GM18499 (cell line): ENCODE measurements around the gene EIF4B.

Experiments used
- ATAC-seq: cut with Tn5 transposase; IDR thresholded peaks from one replicate; pipeline ENCODE4 v1.9.1; 2021; ENCODE audit warnings: moderate number of reproducible peaks; ENCODE audit not compliant: insufficient read depth, unreplicated experiment

The EIF4B gene

DNA sequence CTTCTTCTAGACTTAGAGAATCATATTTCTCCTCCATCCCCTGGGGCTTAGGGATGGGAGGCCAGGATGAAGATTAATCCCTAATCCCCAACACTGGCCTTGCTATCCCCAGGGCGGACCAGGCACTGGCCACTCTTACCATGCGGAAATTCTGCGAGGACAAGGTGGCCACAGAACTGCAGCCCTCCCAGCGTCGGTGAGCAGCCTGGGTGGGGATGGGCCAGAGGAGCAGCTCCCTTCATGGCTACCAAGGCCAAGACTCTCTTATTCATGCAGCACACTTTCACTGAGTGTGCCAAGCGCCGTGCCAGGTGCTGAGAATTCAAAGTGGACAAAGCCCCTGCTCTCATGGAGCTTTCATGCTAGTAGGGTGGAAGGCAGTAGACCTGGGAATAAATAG is 50.6 kb downstream of the EIF4B start:
- no peak for ATAC-seq

DNA sequence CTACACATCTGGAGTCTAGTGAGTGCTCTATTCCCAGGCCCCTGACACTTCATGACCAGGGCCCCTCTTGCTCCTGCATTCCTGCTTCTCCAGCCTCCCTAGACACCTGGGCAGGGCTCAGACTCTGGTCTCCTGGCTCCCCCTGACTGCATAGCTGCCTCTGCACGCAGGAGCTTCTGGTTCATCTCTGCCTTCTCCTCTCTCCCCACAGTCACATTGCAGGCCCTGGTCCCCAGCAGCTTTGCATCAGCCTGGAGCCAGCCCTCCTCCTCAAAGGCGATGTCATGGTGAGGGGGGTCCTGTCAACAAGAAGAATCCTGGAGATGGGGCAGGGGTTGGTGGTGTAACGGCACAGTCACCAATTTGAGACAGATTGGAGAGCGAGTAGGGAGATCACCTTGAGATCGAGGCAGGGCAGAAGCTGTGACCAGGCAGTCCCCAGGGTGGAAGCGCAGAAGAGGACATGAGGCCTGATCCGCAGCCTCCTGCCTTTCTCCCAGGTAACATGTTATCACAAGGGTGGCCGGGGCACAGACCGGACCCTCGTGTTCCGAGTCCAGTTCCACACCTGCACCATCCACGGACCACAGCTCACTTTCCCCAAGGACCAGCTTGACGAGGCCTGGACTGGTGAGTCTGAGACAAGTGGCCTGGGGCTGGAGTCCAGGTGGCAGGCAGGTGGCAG is 51.7 kb downstream of the EIF4B start:
- no peak for ATAC-seq

DNA sequence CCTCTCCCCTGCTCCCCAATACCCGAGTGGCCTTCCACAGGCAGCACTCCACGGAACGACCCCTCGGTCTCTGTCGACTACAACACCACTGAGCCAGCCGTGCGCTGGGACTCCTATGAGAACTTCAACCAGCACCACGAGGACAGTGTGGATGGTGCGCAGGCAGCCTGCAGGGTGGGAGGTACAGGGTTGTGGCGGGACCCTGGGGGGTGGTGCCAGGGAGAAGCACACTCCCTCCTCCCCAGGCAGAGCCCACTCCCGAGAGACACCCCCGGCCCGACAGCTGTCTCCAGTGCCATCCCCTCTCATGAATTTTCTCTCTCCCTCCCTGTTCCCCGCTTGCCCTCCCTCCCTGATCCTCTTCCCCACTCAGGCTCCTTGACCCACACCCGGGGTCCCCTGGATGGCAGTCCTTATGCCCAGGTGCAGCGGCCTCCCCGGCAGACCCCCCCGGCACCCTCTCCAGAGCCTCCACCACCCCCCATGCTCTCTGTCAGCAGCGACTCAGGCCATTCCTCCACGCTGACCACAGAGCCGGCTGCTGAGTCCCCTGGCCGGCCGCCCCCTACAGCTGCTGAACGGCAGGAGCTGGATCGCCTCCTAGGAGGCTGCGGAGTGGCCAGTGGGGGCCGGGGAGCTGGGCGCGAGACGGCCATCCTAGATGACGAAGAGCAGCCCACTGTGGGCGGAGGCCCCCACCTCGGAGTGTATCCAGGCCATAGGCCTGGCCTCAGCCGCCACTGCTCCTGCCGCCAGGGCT is 52.6 kb downstream of the EIF4B start:
- no peak for ATAC-seq

DNA sequence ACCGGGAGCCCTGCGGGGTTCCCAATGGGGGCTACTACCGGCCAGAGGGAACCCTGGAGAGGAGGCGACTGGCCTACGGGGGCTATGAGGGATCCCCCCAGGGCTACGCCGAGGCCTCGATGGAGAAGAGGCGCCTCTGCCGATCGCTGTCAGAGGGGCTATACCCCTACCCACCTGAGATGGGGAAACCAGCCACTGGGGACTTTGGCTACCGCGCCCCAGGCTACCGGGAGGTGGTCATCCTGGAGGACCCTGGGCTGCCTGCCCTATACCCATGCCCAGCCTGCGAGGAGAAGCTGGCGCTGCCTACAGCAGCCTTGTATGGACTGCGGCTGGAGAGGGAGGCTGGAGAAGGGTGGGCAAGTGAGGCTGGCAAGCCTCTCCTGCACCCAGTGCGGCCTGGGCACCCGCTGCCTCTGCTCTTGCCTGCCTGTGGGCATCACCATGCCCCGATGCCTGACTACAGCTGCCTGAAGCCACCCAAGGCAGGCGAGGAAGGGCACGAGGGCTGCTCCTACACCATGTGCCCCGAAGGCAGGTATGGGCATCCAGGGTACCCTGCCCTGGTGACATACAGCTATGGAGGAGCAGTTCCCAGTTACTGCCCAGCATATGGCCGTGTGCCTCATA is 53.3 kb downstream of the EIF4B start:
- ATAC-seq = no peak

DNA sequence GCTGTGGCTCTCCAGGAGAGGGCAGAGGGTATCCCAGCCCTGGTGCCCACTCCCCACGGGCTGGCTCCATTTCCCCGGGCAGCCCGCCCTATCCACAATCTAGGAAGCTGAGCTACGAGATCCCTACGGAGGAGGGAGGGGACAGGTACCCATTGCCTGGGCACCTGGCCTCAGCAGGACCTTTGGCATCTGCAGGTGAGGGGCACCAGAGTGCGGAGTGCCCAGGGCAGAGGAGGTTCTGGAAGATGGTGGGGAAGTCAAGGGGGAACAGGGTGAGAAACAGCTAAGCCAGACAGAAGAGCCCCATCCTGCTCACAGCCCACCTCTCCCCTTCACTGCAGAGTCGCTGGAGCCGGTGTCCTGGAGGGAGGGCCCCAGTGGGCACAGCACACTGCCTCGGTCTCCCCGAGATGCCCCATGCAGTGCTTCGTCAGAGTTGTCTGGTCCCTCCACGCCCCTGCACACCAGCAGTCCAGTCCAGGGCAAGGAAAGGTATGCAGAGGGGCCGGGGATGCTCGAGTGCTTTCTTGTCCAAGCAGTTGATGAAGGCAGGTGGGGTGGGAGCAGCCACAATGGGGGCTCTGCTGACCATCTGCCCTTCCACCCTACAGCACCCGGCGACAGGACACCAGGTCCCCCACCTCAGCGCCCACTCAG is 53.9 kb downstream of the EIF4B start:
- no peak for ATAC-seq

DNA sequence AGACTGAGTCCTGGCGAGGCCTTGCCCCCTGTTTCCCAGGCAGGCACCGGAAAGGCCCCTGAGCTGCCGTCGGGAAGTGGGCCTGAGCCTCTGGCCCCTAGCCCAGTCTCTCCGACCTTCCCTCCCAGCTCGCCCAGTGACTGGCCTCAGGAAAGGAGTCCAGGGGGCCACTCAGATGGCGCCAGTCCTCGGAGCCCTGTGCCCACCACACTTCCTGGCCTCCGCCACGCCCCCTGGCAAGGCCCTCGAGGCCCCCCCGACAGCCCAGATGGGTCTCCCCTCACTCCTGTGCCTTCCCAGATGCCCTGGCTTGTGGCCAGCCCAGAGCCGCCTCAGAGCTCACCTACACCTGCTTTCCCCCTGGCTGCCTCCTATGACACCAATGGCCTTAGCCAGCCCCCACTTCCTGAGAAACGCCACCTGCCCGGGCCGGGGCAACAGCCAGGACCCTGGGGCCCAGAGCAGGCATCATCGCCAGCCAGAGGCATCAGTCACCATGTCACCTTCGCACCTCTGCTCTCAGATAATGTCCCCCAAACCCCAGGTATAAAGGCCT is 54.5 kb downstream of the EIF4B start:
- ATAC-seq = no peak

DNA sequence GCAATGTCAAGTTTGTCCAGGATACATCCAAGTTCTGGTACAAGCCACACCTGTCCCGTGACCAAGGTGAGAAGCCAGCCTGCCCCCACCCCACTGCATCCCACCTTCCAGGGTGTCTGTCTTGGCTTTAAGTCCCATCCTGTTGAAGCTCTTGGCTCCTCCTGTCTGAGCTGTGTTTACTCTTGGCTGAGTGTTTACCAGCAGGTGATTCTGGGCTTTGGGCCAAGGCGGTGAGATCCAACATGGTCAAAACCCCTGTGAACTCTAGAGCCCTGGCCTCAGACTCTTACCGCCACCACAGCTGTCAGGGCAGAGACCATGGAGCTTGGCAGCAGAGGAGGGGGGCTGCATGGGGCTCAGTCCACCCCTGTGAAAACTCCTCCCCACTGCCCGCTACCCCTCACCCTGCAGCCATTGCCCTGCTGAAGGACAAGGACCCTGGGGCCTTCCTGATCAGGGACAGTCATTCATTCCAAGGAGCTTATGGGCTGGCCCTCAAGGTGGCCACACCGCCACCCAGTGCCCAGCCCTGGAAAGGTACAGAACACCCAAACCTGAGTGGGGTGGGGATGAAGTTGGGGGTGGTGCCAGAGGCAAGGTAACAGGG is 55.3 kb downstream of the EIF4B start:
- ATAC-seq = no peak

DNA sequence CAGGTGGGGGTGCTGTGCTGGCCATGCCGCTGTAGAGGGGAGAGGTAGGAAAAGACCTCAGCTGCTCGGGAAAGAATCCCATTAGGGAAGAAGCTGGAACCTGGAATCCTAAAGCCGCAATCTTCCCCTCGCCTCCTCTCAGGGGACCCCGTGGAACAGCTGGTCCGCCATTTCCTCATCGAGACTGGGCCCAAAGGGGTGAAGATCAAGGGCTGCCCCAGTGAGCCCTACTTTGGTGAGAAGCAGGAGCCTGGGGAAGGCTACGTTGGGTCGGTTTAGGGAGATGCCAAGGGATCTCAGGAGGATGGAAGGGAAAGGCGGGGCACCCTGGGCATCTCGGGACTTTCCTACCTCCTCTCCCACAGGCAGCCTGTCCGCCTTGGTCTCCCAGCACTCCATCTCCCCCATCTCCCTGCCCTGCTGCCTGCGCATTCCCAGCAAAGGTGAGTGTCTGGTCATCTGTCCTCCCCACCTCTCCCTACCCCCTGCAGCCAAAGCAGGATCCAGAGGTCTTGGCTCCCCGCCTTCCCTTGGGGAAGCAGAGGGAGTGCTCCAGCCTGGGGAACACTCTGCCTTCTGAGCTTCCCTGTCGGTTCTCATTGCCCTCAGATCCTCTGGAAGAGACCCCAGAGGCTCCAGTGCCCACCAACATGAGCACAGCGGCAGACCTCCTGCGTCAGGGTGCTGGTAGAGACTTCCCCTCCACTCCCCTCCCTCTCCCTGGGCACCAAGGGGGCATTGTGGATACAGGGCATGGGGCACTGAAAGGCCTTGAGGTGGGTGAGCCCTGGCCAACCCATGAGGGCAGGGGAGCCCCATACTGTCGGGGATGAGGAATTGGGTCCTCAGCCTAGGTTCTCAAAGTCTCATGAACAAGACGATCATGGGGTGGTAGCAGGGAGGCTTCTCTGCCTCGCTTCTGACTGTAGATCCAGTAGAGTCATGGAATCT is 56.0 kb downstream of the EIF4B start:
- ATAC-seq = no peak

DNA sequence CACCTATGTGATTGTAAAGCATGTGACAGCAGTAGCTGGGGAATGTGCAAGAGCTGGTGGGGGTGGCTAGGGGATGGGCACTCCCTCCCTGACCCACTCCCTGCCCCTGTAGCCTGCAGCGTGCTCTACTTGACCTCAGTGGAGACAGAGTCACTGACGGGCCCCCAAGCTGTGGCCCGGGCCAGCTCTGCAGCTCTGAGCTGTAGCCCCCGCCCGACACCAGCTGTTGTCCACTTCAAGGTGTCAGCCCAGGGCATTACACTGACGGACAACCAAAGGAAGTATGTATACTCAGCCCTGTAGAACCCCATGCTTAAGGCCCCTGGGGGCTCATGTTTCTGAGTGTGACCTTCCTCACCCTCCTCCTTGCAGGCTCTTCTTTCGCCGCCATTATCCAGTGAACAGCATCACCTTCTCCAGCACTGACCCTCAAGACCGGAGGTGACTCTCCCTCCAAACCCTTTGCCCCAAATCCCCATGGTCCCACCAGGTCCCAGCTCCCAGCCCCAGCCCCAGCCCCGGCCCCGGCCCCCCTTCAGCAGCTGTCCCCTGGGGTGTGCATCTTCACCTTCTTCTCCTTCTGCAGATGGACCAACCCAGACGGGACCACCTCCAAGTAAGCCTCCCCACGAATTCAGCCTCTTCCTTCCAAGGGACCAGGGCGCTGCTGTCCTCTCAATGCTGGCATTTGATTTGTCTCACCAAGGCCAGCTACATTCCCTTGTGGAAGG is 56.9 kb downstream of the EIF4B start:
- ATAC-seq = no peak

DNA sequence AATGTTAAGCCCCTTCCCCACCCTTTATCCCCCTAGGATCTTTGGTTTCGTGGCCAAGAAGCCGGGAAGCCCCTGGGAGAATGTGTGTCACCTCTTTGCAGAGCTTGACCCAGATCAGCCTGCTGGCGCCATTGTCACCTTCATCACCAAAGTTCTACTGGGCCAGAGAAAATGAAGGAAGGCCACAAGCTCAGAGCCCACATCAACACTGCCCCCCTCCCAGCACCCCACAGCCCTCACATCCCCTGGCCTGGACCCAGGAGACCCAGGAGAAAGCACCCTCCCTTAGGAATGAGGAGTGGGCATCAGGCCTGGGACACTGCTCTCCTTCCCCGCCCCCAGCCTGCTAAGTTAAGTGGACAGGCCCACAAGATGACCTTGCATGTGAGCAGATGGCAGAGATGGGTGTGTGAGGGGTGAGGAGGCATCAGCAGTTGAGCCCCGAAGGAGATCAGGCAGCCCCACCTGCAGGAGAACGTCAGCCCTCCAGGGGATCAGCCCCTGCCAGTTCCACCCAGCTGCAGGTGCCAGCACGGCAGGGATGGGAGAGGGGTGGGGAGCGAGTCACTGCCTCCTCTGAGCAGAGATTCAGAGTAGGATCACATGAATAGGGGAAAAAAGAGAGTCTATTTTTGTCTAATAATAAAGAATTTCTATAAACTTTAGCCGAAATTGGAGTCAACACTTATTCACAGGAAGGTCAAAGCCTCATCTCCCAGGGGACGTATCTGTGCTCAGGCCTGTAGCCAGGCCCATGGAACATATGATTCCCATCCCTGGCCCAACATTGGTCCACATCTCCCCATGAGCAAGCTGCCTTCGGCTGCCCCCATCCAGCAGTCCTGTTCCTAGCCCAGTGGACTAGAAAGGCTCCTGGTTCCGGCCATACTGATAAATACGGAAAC is 57.7 kb downstream of the EIF4B start:
- ATAC-seq = no peak

DNA sequence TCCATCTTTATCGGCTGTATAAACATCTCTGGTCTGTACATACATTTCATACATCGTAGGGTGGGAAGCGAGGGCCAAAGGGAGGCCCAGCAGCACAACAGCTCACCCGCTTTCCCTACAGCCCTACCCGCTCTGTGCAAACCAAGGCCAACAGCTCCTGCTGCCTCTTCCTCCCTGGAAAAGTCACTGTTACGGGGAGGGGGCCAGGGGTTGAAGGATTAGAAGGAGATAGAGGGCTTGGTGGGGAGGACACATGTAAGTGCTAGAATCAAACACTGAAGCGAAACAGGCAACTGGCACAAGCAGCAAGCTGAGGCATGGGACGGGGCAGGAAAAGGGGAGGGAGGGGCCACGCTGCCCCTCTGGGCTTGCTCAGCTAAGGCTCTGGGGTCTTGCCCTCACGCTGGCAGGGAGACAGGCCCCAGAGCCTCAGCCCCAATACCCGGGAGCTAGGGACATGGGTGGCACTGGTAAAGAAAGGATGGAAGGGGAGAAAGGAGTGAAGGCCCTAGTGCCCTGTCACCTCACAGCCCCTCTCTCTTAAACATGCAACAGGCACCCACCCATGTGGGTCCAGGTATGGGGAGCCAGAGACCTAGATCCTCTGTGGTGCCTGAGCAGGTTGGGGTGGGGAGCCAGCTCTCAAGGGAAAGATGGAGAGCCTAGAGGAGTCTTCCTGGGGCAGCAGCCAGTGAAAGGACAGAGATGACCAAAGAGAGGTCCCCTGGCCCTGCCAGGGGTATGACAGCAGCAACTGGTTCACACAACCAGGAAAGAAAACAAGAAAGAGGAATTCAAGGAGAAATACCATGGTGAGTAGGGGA is 58.6 kb downstream of the EIF4B start:
- ATAC-seq = no peak

DNA sequence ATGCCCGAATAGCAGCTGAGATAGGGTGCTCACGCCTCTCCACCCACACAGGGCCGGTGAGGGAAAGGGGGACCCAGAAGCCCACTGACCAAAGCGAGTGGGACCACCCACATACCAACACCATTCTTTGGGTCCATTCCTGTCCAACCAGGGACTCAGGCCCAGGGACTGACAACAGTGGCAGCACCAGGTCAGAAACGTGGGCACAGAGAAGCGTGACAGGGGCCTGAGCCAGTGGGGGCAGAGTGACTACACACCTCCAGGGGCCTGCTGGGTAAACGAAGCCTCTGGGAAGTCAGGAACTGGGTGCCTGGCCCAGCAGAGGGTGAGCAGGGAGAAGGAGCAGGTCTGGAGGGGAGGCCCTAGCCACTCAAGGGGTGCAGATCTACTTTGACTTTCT is 59.2 kb downstream of the EIF4B start:
- ATAC-seq = no peak

DNA sequence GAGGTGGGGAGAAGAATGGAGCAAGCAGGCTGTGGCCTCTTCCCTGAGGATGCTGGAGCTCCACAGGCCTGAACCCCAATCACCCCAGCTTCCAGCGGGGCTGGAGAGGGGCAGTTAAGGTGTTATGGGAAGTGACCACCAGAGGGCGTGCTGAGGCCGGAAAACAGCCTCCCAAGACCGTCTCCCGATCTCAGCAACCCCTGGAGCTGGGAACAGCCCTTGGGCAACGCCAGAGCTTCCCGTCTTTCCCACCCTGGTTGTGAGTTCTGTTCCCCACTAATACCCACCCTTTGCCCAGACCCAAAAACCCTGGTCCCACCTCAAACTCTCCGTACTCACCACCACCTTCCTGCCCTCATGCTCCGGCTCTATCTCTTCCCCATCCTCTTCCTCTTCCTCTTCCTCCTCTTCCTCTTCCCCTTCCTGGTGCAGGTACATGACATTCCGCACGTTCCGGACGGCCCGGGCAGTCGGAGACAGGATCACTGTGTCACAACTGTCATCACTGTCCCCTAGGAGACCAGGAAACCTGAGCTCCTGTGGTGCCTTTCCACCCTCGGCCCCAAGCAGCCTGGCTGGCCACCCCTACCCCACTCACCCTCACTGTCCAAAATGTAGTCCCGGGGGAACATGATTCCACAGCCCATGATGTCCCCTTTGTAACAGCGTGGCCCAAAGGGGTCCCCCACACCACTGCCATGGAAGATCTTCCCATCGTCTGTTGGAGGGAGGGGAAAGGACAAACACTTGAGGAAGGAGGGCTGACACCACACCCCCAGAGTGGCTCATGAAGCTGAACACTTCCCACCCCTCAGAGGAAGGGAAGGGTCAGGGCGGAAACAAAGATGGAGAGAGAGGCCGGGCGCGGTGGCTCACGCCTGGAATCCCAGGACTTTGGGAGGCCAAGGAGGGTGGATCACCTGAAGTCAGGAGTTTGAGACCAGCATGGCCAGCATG is 60.0 kb downstream of the EIF4B start:
- ATAC-seq = no peak

DNA sequence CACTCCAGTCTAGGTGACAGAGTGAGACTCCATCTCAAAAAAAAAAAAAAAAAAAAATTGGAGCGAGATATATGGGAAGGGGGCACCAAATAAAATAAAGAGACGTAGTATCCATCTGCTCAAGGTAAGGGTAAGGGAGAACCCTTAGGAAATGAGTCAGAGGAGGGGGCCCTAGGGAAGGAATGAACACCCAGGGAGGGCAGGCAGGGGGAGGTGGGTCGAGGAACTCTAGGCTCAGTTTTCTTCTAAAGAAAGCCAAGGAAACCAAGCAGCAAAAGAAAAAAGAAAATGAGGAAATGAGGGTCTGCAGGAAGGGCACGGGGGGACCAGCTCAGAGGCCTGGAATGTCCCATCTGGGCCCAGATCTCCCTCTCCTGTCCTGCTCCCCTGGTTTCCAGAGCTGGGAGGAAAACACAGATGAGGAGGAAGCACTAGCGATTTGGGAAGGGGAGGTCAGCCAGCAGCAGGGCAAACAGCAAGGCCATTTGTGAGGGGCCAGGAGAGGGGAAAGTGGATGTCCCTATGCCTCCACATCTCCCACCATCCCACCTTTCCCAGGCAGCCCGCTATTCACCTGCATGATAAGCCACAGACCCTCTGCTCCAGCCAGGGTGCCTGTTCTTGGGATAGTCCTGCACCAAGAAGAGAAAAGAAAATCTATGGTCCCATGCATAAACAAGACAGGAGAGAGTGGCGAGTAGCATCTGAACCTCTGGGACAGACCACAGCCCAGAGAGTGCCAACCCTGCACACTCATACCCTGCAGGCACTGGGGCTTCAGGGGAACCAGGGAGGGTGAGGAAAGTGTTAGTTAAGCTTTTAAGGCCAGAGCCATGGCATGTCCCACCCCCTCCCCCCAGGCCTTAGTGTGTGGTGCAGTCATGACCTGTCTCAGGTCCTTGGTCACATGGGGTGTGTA is 61.1 kb downstream of the EIF4B start:
- ATAC-seq = no peak
